Cortex of kidney (tissue), 1 donor: ENCODE results near the gene SHANK2.

Source experiments
- DNase-seq: peaks from one replicate; lab custom pipeline; 2025; lab: John Stamatoyannopoulos, UW

Gene SHANK2

GRCh38 chr11:71252269-71252769 is at the start of gene SHANK2:
Gene SHANK2, minus strand, starts transcription at chr11:71252577. Its CDS starts 105,251 bp downstream, at chr11:71147326.
- no peak for DNase-seq

- no peak for DNase-seq
These were observed 49.6 kb upstream of the SHANK2 start for GRCh38 chr11:71301858-71302533.

- no peak for DNase-seq
These were observed 48.9 kb upstream of the SHANK2 start for GRCh38 chr11:71301046-71301857.

GRCh38 chr11:71300187-71300586 is 47.8 kb upstream of the SHANK2 start:
- no peak for DNase-seq

GRCh38 chr11:71298761-71299181 is 46.4 kb upstream of the SHANK2 start:
- no peak for DNase-seq

GRCh38 chr11:71298016-71298550 is 45.7 kb upstream of the SHANK2 start:
- DNase-seq, result no peak

- no peak for DNase-seq
These were observed 42.6 kb upstream of the SHANK2 start for GRCh38 chr11:71294846-71295600.

- DNase-seq, result no peak
These were observed 41.8 kb upstream of the SHANK2 start for GRCh38 chr11:71293961-71294782.

- no peak for DNase-seq
These were observed 34.6 kb upstream of the SHANK2 start for GRCh38 chr11:71286701-71287643.

GRCh38 chr11:71285111-71285510 is 32.7 kb upstream of the SHANK2 start:
- DNase-seq, result no peak

GRCh38 chr11:71284525-71285092 is 32.2 kb upstream of the SHANK2 start:
- no peak for DNase-seq

- DNase-seq, result no peak
These were observed 31.6 kb upstream of the SHANK2 start for GRCh38 chr11:71283971-71284441.

- DNase-seq, result no peak
These were observed 30.4 kb upstream of the SHANK2 start for GRCh38 chr11:71282581-71283351.

GRCh38 chr11:71281831-71282230 is 29.5 kb upstream of the SHANK2 start:
- DNase-seq, result no peak

GRCh38 chr11:71281204-71281603 is 28.8 kb upstream of the SHANK2 start:
- no peak for DNase-seq

- DNase-seq, result no peak
These were observed 27.7 kb upstream of the SHANK2 start for GRCh38 chr11:71279916-71280645.

GRCh38 chr11:71272161-71272560 is 19.8 kb upstream of the SHANK2 start:
- DNase-seq, result no peak
